Hepatocyte (in vitro differentiated cells): Measurements from ENCODE around the gene FXYD5. TPM values are rescaled to one million over a fixed set of nuclear protein-coding genes. Genes with fewer than 3 reads are reported as not detected.

Source experiments
- DNase-seq: peaks from one replicate; pipeline ENCODE4 v3.0.0-alpha.2; 2016; ENCODE audit warnings: low spot score
- H2AFZ ChIP-seq: fragments of 200-600 bp; sonication (generic); 2 replicates; pipeline ENCODE4 v1.6.0; 2016; ENCODE audit warnings: antibody characterized with exemption, mild to moderate bottlenecking
- H3K27ac ChIP-seq: fragments of 200-600 bp; sonication (generic); 2 replicates; pipeline ENCODE4 v1.5.1; 2016; ENCODE audit warnings: mild to moderate bottlenecking
- H3K27me3 ChIP-seq: fragments of 200-600 bp; sonication (generic); 2 replicates; pipeline ENCODE4 v1.6.1; 2016
- H3K36me3 ChIP-seq: fragments of 200-600 bp; sonication (generic); replicated peaks from 2 replicates; pipeline ENCODE4 v1.5.1; 2016; ENCODE audit warnings: low read depth; ENCODE audit not compliant: insufficient read depth
- H3K4me1 ChIP-seq: fragments of 200-600 bp; sonication (generic); 2 replicates; pipeline ENCODE4 v1.5.1; 2016; ENCODE audit warnings: mild to moderate bottlenecking, moderate library complexity; ENCODE audit not compliant: insufficient read depth
- H3K4me2 ChIP-seq: fragments of 200-600 bp; sonication (generic); 2 replicates; pipeline ENCODE4 v1.6.0; 2016
- H3K4me3 ChIP-seq: fragments of 200-600 bp; sonication (generic); 2 replicates; pipeline ENCODE4 v1.5.1; 2016; ENCODE audit warnings: mild to moderate bottlenecking
- H3K79me2 ChIP-seq: fragments of 200-600 bp; sonication (generic); 2 replicates; pipeline ENCODE4 v1.6.0; 2017; ENCODE audit warnings: mild to moderate bottlenecking
- H3K9me2 ChIP-seq: fragments of 200-600 bp; sonication (generic); replicated peaks from 2 replicates; pipeline ENCODE4 v1.6.0; 2017; ENCODE audit warnings: mild to moderate bottlenecking; ENCODE audit not compliant: insufficient read depth
- H3K9me3 ChIP-seq: fragments of 200-600 bp; sonication (generic); 2 replicates; pipeline ENCODE4 v1.5.1; 2016; ENCODE audit warnings: low read depth, mild to moderate bottlenecking
- H4K20me1 ChIP-seq: fragments of 200-600 bp; sonication (generic); 2 replicates; pipeline ENCODE4 v1.6.0; 2016; ENCODE audit warnings: mild to moderate bottlenecking; ENCODE audit not compliant: insufficient read depth, poor library complexity, severe bottlenecking
- CTCF ChIP-seq: fragments of 200-600 bp; sonication (generic); IDR thresholded peaks from 2 replicates; pipeline ENCODE4 v1.5.1; 2016; ENCODE audit warnings: antibody characterized with exemption, mild to moderate bottlenecking; ENCODE audit not compliant: poor library complexity
- EZH2 ChIP-seq: fragments of 200-600 bp; sonication (generic); IDR thresholded peaks from 2 replicates; pipeline ENCODE4 v1.6.1; 2016; ENCODE audit warnings: antibody characterized with exemption, mild to moderate bottlenecking, borderline replicate concordance
- EZH2phosphoT487 ChIP-seq: fragments of 200-600 bp; sonication (generic); IDR thresholded peaks from one replicate; pipeline ENCODE4 v1.6.1; 2018; ENCODE audit warnings: antibody characterized with exemption, mild to moderate bottlenecking, low read depth, moderate library complexity; ENCODE audit not compliant: unreplicated experiment, severe bottlenecking
- WGBS: methylation state at CpG from one replicate; pipeline ENCODE4 v1.1.6; 2016; ENCODE audit warnings: low lambda C conversion rate; ENCODE audit errors: missing lambda C conversion rate; 5-methylcytosine and 5-hydroxymethylcytosine counted together
- polyA plus RNA-seq: library from polyadenylated mRNA; unstranded; fragments of >200 nt; fragmentation: Nextera tagmentation; extraction: Ambion mirVana; gene quantifications from 2 replicates; pipeline ENCODE4 v1.2.1, GENCODE V29; 2016
- total RNA-seq: library from RNA; depleted of rRNA; stranded (reverse); fragments of >200 nt; gene quantifications from 2 replicates; pipeline ENCODE4 v1.2.3, GENCODE V29; 2014

FXYD5 gene
- total and polyA plus RNA-seq, 2 experiments from 2014 or later: 36.4 to 81.1 TPM

DNA sequence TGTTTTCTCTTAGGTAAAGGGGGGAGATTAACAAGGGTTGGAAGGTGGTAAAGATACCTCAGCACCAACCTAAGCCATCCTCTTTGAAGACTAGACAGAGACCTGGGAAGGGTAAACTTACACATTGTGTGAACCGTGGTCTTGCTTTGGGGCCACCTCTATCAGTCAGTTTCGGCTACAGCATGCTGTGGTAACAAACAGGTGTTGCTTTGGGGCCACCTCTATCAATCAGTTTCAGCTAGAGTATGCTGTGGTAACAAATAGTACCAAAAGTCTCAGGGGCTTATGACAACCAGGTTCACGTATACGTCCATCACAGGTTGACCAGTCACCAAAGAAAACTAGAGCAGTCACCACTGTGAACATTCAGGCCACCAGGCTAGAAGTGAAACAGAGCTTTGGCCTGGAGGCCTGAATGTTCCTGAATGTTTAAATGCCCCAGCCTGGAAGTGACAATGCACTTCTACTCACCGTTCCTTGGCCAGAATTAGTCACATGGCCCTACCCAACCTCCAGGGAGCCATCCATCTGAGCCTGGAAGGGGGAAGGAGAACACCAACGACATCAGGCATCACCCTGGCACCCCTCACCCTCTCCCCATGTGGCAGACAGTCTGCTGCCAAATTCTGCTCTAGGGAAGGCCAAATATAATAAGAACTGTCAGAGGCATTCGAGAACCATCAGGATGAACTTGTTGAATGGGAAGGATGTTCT lies 7.6 kb upstream of the FXYD5 start:
- TF ChIP-seq EZH2 (no peak), CTCF (no peak), EZH2phosphoT487 (no peak)
- no peak overlapping the region for H3K27ac ChIP-seq
- no peaks in the 10 kb centered on the region for H3K9me2 ChIP-seq
- no peak overlapping the region for H3K4me3 ChIP-seq
- peaks cover 20% of the 10 kb centered on the region for H3K27me3 ChIP-seq
- H3K4me1 ChIP-seq: peaks cover 9% of the 10 kb centered on the region
- H3K9me3 ChIP-seq: no peaks in the 10 kb centered on the region
- no peak overlapping the region for H2AFZ ChIP-seq
- no peaks in the 10 kb centered on the region for H4K20me1 ChIP-seq
- H3K79me2 ChIP-seq: no peaks in the 10 kb centered on the region
- no peaks in the 10 kb centered on the region for H3K36me3 ChIP-seq
- no peak overlapping the region for H3K4me2 ChIP-seq
- WGBS: 84% methylated on average over 7 of the region's 7 CpGs
- DNase-seq: no peak

- no peaks in the 10 kb centered on the region for H4K20me1 ChIP-seq
- H3K9me3 ChIP-seq: no peaks in the 10 kb centered on the region
- H3K4me1 ChIP-seq: peaks cover 13% of the 10 kb centered on the region
- WGBS: 71% methylated on average over 3 of the region's 3 CpGs
- H3K9me2 ChIP-seq: no peaks in the 10 kb centered on the region
- H2AFZ ChIP-seq: no peak overlapping the region
- H3K27me3 ChIP-seq: peaks cover 14% of the 10 kb centered on the region
- no peak overlapping the region for H3K4me3 ChIP-seq
- H3K79me2 ChIP-seq: no peaks in the 10 kb centered on the region
- no peak overlapping the region for H3K27ac ChIP-seq
- TF ChIP-seq CTCF (no peak), EZH2phosphoT487 (no peak), EZH2 (no peak)
- no peaks in the 10 kb centered on the region for H3K36me3 ChIP-seq
- no peak for DNase-seq
- no peak overlapping the region for H3K4me2 ChIP-seq
Observed at GRCh38 chr19:35149463-35149862, 5.1 kb upstream of the FXYD5 start.

DNA sequence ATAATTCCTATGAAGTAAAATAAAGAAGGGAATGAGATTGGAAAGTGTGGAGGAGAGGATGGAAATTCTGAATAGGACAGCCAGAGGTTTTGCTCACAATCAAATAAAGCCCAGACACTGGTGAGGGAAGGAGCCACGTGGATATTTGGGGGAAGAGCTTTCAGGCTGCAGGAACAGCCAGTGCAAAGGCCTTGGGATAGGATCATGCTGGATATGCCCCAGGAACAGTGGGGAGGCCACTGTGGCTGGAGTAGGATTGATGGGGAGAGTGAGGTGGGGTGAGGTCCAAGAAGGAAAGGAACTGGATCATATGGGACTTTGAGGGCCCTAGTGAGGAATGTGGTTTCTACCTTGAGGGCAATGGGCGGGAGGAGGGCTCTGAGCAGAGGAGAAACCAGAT lies 4.1 kb upstream of the FXYD5 start:
- H3K4me3 ChIP-seq: no peak overlapping the region
- H3K9me2 ChIP-seq: no peaks in the 10 kb centered on the region
- peaks cover 14% of the 10 kb centered on the region for H3K27me3 ChIP-seq
- no peak overlapping the region for H2AFZ ChIP-seq
- WGBS: 56% methylated on average over 2 of the region's 2 CpGs
- no peak for DNase-seq
- no peaks in the 10 kb centered on the region for H3K9me3 ChIP-seq
- H3K4me2 ChIP-seq: no peak overlapping the region
- H4K20me1 ChIP-seq: no peaks in the 10 kb centered on the region
- TF ChIP-seq EZH2: no peak
- no peak for TF ChIP-seq EZH2phosphoT487
- TF ChIP-seq CTCF: no peak
- no peaks in the 10 kb centered on the region for H3K36me3 ChIP-seq
- H3K27ac ChIP-seq: no peak overlapping the region
- no peaks in the 10 kb centered on the region for H3K79me2 ChIP-seq
- peaks cover 13% of the 10 kb centered on the region for H3K4me1 ChIP-seq
